Measurements from ENCODE around the gene SPAG6.

Gene SPAG6

GRCh38 chr10:22463255-22463654, 118.0 kb downstream of the SPAG6 start:
- no peak for DNase-seq

- DNase-seq = no peak
These were observed 119.8 kb downstream of the SPAG6 start for GRCh38 chr10:22464966-22465629.

GRCh38 chr10:22466763-22467334, 121.6 kb downstream of the SPAG6 start:
- DNase-seq = peak; percentile 57

Data from NCI-H774 (cell line).